GM21423 (cell line): Measurements from ENCODE around the gene TH.

Experiments used
- ATAC-seq: cut with Tn5 transposase; IDR thresholded peaks from one replicate; pipeline ENCODE4 v1.9.1; 2021; ENCODE audit warnings: mild to moderate bottlenecking, moderate library complexity; ENCODE audit not compliant: unreplicated experiment

The TH gene

GRCh38 chr11:2171591-2172003 lies at the start of gene TH:
TH (minus strand) TSS chr11:2171815; CDS start chr11:2171786, 29 bp downstream.
- no peak for ATAC-seq

- no peak for ATAC-seq
Measured at GRCh38 chr11:2221024-2221423, 49.4 kb upstream of the TH start.

GRCh38 chr11:2220173-2220771 lies 48.7 kb upstream of the TH start:
- no peak for ATAC-seq

GRCh38 chr11:2219318-2220017 lies 47.9 kb upstream of the TH start:
- no peak for ATAC-seq

GRCh38 chr11:2218031-2218633 lies 46.5 kb upstream of the TH start:
- no peak for ATAC-seq

- no peak for ATAC-seq
Measured at GRCh38 chr11:2217211-2218030, 45.8 kb upstream of the TH start.

- no peak for ATAC-seq
Measured at GRCh38 chr11:2216400-2217064, 44.9 kb upstream of the TH start.

- no peak for ATAC-seq
Measured at GRCh38 chr11:2215561-2216399, 44.2 kb upstream of the TH start.

GRCh38 chr11:2215230-2215560 lies 43.6 kb upstream of the TH start:
- no peak for ATAC-seq

GRCh38 chr11:2214527-2215229 lies 43.1 kb upstream of the TH start:
- no peak for ATAC-seq

- no peak for ATAC-seq
Measured at GRCh38 chr11:2213890-2214526, 42.4 kb upstream of the TH start.

GRCh38 chr11:2213384-2213842 lies 41.8 kb upstream of the TH start:
- no peak for ATAC-seq

- no peak for ATAC-seq
Measured at GRCh38 chr11:2212411-2213251, 41.0 kb upstream of the TH start.

- ATAC-seq = no peak
Measured at GRCh38 chr11:2211113-2211971, 39.7 kb upstream of the TH start.

GRCh38 chr11:2210366-2211112 lies 38.9 kb upstream of the TH start:
- no peak for ATAC-seq

- ATAC-seq = no peak
Measured at GRCh38 chr11:2209900-2210321, 38.3 kb upstream of the TH start.
